ENCODE data around the gene LCN2.
"Not testable (repeated sequence)": the region's sequence is repeated elsewhere in the genome, so short reads cannot be mapped to it uniquely, and the experiment has no call there.

The LCN2 gene

DNA sequence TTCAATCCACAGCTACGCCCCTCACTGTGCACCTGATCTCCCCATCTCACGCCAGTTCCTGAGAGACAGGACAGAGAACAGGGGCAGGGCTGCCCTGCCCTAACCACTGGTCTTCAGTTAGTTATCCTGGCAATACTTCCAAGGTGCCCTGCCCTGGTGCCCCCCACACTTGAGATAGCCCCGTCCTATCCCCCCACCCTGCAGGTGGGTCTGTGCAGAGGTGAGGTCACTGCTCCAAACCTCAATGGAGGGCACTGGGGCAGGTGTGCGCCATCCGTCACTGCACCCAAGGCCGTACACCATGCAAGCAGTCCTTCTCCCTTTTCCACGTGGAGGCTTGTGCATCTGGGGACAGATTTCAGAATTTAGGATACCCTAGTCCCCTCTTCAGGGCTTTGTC lies 18.6 kb upstream of the LCN2 start:
- H2AFZ ChIP-seq (ENCODE audit: low read depth, low read length); DNase-seq; H3K18ac ChIP-seq (ENCODE audit: low read depth in 1 of 2, low read length in 2 of 2); H3K27ac ChIP-seq (ENCODE audit: low read length, poor library complexity, severe bottlenecking); H3K79me1 ChIP-seq (replicated peaks; ENCODE audit: low read length, poor library complexity, severe bottlenecking); H3K9me3 ChIP-seq (ENCODE audit: control insufficient read depth, low read length); H3K14ac ChIP-seq (ENCODE audit: low read length in 2 of 2); H2BK12ac ChIP-seq (ENCODE audit: low read length in 2 of 2); H2BK120ac ChIP-seq (ENCODE audit: low read depth, low read length); H4K8ac ChIP-seq (ENCODE audit: low read length); H3K23ac ChIP-seq (ENCODE audit: low read length in 2 of 2); H3K4me3 ChIP-seq (ENCODE audit: insufficient read depth in 1 of 2, low read depth in 1 of 2, low read length in 2 of 2); H2BK5ac ChIP-seq (ENCODE audit: low read depth, low read length, poor library complexity, severe bottlenecking); H3K9ac ChIP-seq (ENCODE audit: low read length); H3K4me2 ChIP-seq (ENCODE audit: low read length, poor library complexity, severe bottlenecking); H3K27me3 ChIP-seq (ENCODE audit: control insufficient read depth in 1 of 2, insufficient read depth in 1 of 2, low read length in 2 of 2); H3K36me3 ChIP-seq (ENCODE audit: control insufficient read depth in 1 of 2, insufficient read depth in 2 of 2, low read depth in 1 of 2, low read length in 2 of 2); H4K91ac ChIP-seq (ENCODE audit: low read length); H3K4ac ChIP-seq (ENCODE audit: low read depth in 1 of 2, low read length in 2 of 2): not testable (repeated sequence)
- Histone ChIP-seq H2BK15ac (ENCODE audit: low read depth, poor library complexity, severe bottlenecking) (peak overlapping the region; percentile 12), H3K4me1 (ENCODE audit: control insufficient read depth, insufficient read depth, low read depth, low read length) (peaks cover 37% of the 10 kb centered on the region), H2AK5ac (ENCODE audit: low read length, severe bottlenecking) (peak overlapping the region; percentile 67)
- 68% methylated on average over 7 of the region's 7 CpGs for WGBS

DNA sequence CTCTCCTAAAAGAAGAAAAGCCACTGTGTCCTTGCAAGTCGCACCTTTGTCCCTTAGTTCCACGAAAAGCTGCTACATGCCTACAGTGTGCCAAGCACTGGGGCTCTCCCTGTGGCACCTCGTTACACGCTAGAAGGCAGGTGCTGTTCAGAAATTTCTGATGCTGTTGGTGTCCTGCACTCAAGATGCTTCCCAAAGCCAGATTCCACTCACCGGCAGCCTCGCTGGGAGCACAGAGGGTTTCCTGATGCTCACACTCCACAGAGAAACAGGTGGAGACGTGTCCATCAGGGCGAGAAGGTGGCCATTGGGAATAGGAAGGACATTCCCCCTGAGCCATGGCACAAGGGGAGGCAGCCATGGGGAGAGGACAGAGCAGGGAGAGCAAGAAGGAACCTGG lies 17.9 kb upstream of the LCN2 start:
- H3K14ac ChIP-seq (ENCODE audit: low read length in 2 of 2); H2BK15ac ChIP-seq (ENCODE audit: low read depth, poor library complexity, severe bottlenecking); H3K4me2 ChIP-seq (ENCODE audit: low read length, poor library complexity, severe bottlenecking); H3K9me3 ChIP-seq (ENCODE audit: control insufficient read depth, low read length); H3K4ac ChIP-seq (ENCODE audit: low read depth in 1 of 2, low read length in 2 of 2); H3K4me3 ChIP-seq (ENCODE audit: insufficient read depth in 1 of 2, low read depth in 1 of 2, low read length in 2 of 2); H3K27me3 ChIP-seq (ENCODE audit: control insufficient read depth in 1 of 2, insufficient read depth in 1 of 2, low read length in 2 of 2); H3K36me3 ChIP-seq (ENCODE audit: control insufficient read depth in 1 of 2, insufficient read depth in 2 of 2, low read depth in 1 of 2, low read length in 2 of 2); H4K8ac ChIP-seq (ENCODE audit: low read length); H3K9ac ChIP-seq (ENCODE audit: low read length); H3K79me1 ChIP-seq (replicated peaks; ENCODE audit: low read length, poor library complexity, severe bottlenecking); H3K18ac ChIP-seq (ENCODE audit: low read depth in 1 of 2, low read length in 2 of 2); H2AFZ ChIP-seq (ENCODE audit: low read depth, low read length); H2BK5ac ChIP-seq (ENCODE audit: low read depth, low read length, poor library complexity, severe bottlenecking); DNase-seq; H2BK12ac ChIP-seq (ENCODE audit: low read length in 2 of 2); H4K91ac ChIP-seq (ENCODE audit: low read length); H3K23ac ChIP-seq (ENCODE audit: low read length in 2 of 2); H2BK120ac ChIP-seq (ENCODE audit: low read depth, low read length): not testable (repeated sequence)
- Histone ChIP-seq H3K27ac (ENCODE audit: low read length, poor library complexity, severe bottlenecking) (peak overlapping the region; percentile 93), H3K4me1 (ENCODE audit: control insufficient read depth, insufficient read depth, low read depth, low read length) (peaks cover 34% of the 10 kb centered on the region), H2AK5ac (ENCODE audit: low read length, severe bottlenecking) (peak overlapping the region; percentile 78)
- WGBS = 81% methylated on average over 8 of the region's 8 CpGs

DNA sequence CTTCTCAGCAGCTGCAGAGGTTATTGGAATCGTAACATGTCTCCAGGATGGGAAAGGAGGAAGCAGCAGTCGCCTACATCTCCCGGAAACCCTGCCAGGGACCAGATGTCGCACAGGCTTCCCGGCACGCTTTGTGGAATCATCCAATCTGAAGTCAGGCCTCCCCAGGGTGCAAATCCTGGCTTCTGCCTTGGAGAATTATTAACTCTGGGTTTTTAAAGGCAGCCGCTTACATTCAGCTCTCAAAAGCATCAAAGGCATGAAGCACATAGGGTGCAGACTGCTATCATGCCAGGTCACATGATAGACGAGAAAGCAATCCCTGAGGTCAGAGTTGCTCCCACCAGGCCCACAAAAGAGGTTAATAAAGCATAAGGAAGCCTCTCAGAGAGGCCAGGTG lies 17.1 kb upstream of the LCN2 start:
- not testable (repeated sequence) for H2BK15ac ChIP-seq (ENCODE audit: low read depth, poor library complexity, severe bottlenecking); H3K4ac ChIP-seq (ENCODE audit: low read depth in 1 of 2, low read length in 2 of 2); H3K36me3 ChIP-seq (ENCODE audit: control insufficient read depth in 1 of 2, insufficient read depth in 2 of 2, low read depth in 1 of 2, low read length in 2 of 2); H3K9ac ChIP-seq (ENCODE audit: low read length); H3K23ac ChIP-seq (ENCODE audit: low read length in 2 of 2); H4K8ac ChIP-seq (ENCODE audit: low read length); H4K91ac ChIP-seq (ENCODE audit: low read length); H2BK12ac ChIP-seq (ENCODE audit: low read length in 2 of 2); H3K4me3 ChIP-seq (ENCODE audit: insufficient read depth in 1 of 2, low read depth in 1 of 2, low read length in 2 of 2); H2AFZ ChIP-seq (ENCODE audit: low read depth, low read length); H3K79me1 ChIP-seq (replicated peaks; ENCODE audit: low read length, poor library complexity, severe bottlenecking); H2BK5ac ChIP-seq (ENCODE audit: low read depth, low read length, poor library complexity, severe bottlenecking); H2BK120ac ChIP-seq (ENCODE audit: low read depth, low read length); H2AK5ac ChIP-seq (ENCODE audit: low read length, severe bottlenecking); H3K14ac ChIP-seq (ENCODE audit: low read length in 2 of 2); H3K27me3 ChIP-seq (ENCODE audit: control insufficient read depth in 1 of 2, insufficient read depth in 1 of 2, low read length in 2 of 2); DNase-seq; H3K9me3 ChIP-seq (ENCODE audit: control insufficient read depth, low read length); H3K18ac ChIP-seq (ENCODE audit: low read depth in 1 of 2, low read length in 2 of 2)
- H3K4me1 ChIP-seq (ENCODE audit: control insufficient read depth, insufficient read depth, low read depth, low read length) = peaks cover 36% of the 10 kb centered on the region
- peak overlapping the region; percentile 93 for H3K27ac ChIP-seq (ENCODE audit: low read length, poor library complexity, severe bottlenecking)
- peak overlapping the region; percentile 27 for H3K4me2 ChIP-seq (ENCODE audit: low read length, poor library complexity, severe bottlenecking)
- WGBS = 45% methylated on average over 7 of the region's 8 CpGs

DNA sequence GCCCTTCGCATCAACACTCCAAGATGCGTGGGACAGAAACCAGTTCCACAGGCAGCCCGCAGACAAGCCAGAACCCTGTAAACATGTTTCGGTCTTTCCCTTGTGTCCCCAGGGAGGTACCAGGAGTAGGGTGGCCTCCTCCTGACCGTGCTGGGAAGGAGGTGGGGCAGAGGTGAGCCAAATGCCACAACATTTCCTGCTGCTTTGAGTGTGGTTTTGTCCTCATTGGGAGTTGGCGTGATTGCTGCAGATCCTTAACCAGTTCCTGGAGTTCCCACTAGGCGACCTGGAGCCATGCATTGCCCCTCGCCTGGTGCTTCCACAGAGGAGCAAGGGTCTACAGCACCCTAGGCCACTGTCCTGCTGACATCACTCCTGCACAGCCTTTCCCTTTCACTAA lies 13.7 kb upstream of the LCN2 start:
- Histone ChIP-seq H4K91ac (ENCODE audit: low read length) (peak overlapping the region; percentile 15), H2BK120ac (ENCODE audit: low read depth, low read length) (peak overlapping the region; percentile 19), H2AK5ac (ENCODE audit: low read length, severe bottlenecking) (peak overlapping the region; percentile 89), H3K4me1 (ENCODE audit: control insufficient read depth, insufficient read depth, low read depth, low read length) (peaks cover 38% of the 10 kb centered on the region), H3K27me3 (ENCODE audit: control insufficient read depth in 1 of 2, insufficient read depth in 1 of 2, low read length in 2 of 2) (peaks cover 0 to 18% of the 10 kb centered on the region in 2 experiments), H3K14ac (ENCODE audit: low read length in 2 of 2) (peak overlapping the region in 1 of 2 experiments; percentile 88)
- H3K4me3 ChIP-seq (ENCODE audit: insufficient read depth in 1 of 2, low read depth in 1 of 2, low read length in 2 of 2); H3K23ac ChIP-seq (ENCODE audit: low read length in 2 of 2); H3K9me3 ChIP-seq (ENCODE audit: control insufficient read depth, low read length); H4K8ac ChIP-seq (ENCODE audit: low read length); H3K18ac ChIP-seq (ENCODE audit: low read depth in 1 of 2, low read length in 2 of 2); H3K36me3 ChIP-seq (ENCODE audit: control insufficient read depth in 1 of 2, insufficient read depth in 2 of 2, low read depth in 1 of 2, low read length in 2 of 2); H2BK12ac ChIP-seq (ENCODE audit: low read length in 2 of 2); H2BK5ac ChIP-seq (ENCODE audit: low read depth, low read length, poor library complexity, severe bottlenecking); H3K4me2 ChIP-seq (ENCODE audit: low read length, poor library complexity, severe bottlenecking); H3K27ac ChIP-seq (ENCODE audit: low read length, poor library complexity, severe bottlenecking); H2BK15ac ChIP-seq (ENCODE audit: low read depth, poor library complexity, severe bottlenecking); DNase-seq; H3K4ac ChIP-seq (ENCODE audit: low read depth in 1 of 2, low read length in 2 of 2); H2AFZ ChIP-seq (ENCODE audit: low read depth, low read length); H3K79me1 ChIP-seq (replicated peaks; ENCODE audit: low read length, poor library complexity, severe bottlenecking); H3K9ac ChIP-seq (ENCODE audit: low read length): not testable (repeated sequence)
- WGBS = 81% methylated on average over 8 of the region's 8 CpGs
